GM12878 (cell line): ENCODE measurements around the gene IKZF1. TPM values are rescaled to one million over a fixed set of nuclear protein-coding genes. Genes with fewer than 3 reads are reported as not detected.

ENCODE experiments used
- ATAC-seq: fragments of 200-7000 bp; cut with Tn5 transposase; 3 replicates; pipeline ENCODE4 v1.9.1; 2020; ENCODE audit warnings: mild to moderate bottlenecking, moderate library complexity
- BruUV-seq: library from RNA; stranded (reverse); fragments of 400-500 nt; replicated peaks from 2 replicates; lab custom pipeline; 2021; lab: Mats Ljungman, UMichigan
- CTCF ChIA-PET: fragments of 300-600 bp; sonication (Branson Sonifier 250); formaldehyde crosslinking; extraction: SDS; loops from one replicate; lab custom pipeline; 2021; ENCODE audit warnings: inconsistent platforms; lab: Yijun Ruan, JAX
- POLR2A ChIA-PET: fragments of 350-600 bp; formaldehyde crosslinking; extraction: SDS; loops from one replicate; lab custom pipeline; 2021; ENCODE audit warnings: inconsistent platforms; lab: Charles Lee
- RAD21 ChIA-PET: fragments of 300-600 bp; sonication (Branson Sonifier 250); formaldehyde crosslinking; loops from one replicate; lab custom pipeline; 2023; ENCODE audit warnings: antibody characterized with exemption; ENCODE audit not compliant: unreplicated experiment; lab: Charles Lee
- SMC1A ChIA-PET: fragments of 300-600 bp; sonication (Branson Sonifier 250); formaldehyde crosslinking; loops from one replicate; lab custom pipeline; 2023; ENCODE audit not compliant: unreplicated experiment, uncharacterized antibody; lab: Charles Lee
- DNase-seq: peaks from one replicate; pipeline ENCODE4 v3.0.0-alpha.2; 2011; ENCODE audit warnings: low read depth, low spot score
- FAIRE-seq: peaks from 3 replicates; lab custom pipeline; 2011; peaks lifted over from hg19 to GRCh38; lab: Jason Lieb, UNC
- H2AFZ ChIP-seq: 2 replicates; pipeline ENCODE4 v1.6.0; 2011; ENCODE audit warnings: low read depth, low read length, control low read depth; ENCODE audit not compliant: control insufficient read depth
- H3K27ac ChIP-seq: 2 replicates; pipeline ENCODE4 v1.5.1; 2011; ENCODE audit warnings: control low read depth; ENCODE audit not compliant: control insufficient read depth, insufficient read depth
- H3K27me3 ChIP-seq, 2 experiments: replicated peaks in 1 of 2; 2 replicates each; pipeline versions ENCODE4 v1.6.0 to v1.6.1; 2011; ENCODE audit warnings: low read length in 1 of 2; ENCODE audit not compliant: control insufficient read depth in 2 of 2, insufficient read depth in 2 of 2
- H3K36me3 ChIP-seq, 2 experiments: 2 replicates each; pipeline ENCODE4 v1.5.1; 2011; ENCODE audit warnings: low read length in 1 of 2; ENCODE audit not compliant: control insufficient read depth in 2 of 2, insufficient read depth in 2 of 2
- H3K4me1 ChIP-seq: 2 replicates; pipeline ENCODE4 v1.6.1; 2011; ENCODE audit warnings: mild to moderate bottlenecking, low read length, moderate library complexity, mixed read lengths; ENCODE audit not compliant: control insufficient read depth, insufficient read depth
- H3K4me2 ChIP-seq: 2 replicates; pipeline ENCODE4 v1.6.0; 2011; ENCODE audit warnings: control low read depth; ENCODE audit not compliant: control insufficient read depth, insufficient read depth
- H3K4me3 ChIP-seq: fragments of 200-600 bp; sonication (generic); 2 replicates; pipeline ENCODE4 v1.5.1; 2016
- H3K79me2 ChIP-seq: 2 replicates; pipeline ENCODE4 v1.6.0; 2011; ENCODE audit warnings: low read length; ENCODE audit not compliant: control insufficient read depth, insufficient read depth
- H3K9ac ChIP-seq: 2 replicates; pipeline ENCODE4 v1.8.0; 2011; ENCODE audit warnings: low read length, control low read depth, mixed read lengths; ENCODE audit not compliant: control insufficient read depth, insufficient read depth
- H3K9me3 ChIP-seq: replicated peaks from 3 replicates; pipeline ENCODE4 v1.5.1; 2011; ENCODE audit warnings: mild to moderate bottlenecking, low read length; ENCODE audit not compliant: control insufficient read depth, insufficient read depth
- H4K20me1 ChIP-seq: 2 replicates; pipeline ENCODE4 v1.6.0; 2011; ENCODE audit not compliant: control insufficient read depth, insufficient read depth
- CBX5 ChIP-seq: sonication (generic); IDR thresholded peaks from 2 replicates; pipeline ENCODE4 v1.6.1; 2016; ENCODE audit warnings: low read depth, moderate library complexity, mild to moderate bottlenecking, inconsistent platforms
- CHD2 ChIP-seq: IDR thresholded peaks from 2 replicates; pipeline ENCODE4 v1.6.1; 2011; ENCODE audit warnings: low read depth, low read length, improper control_type of control experiment, borderline replicate concordance
- DPF2 ChIP-seq: fragments of 450-650 bp; IDR thresholded peaks from 2 replicates; pipeline ENCODE4 v1.6.1; 2017; ENCODE audit warnings: mild to moderate bottlenecking
- IRF4 ChIP-seq: IDR thresholded peaks from 2 replicates; pipeline ENCODE4 v1.6.1; 2011; ENCODE audit warnings: low read depth, low read length
- KLF5 ChIP-seq: fragments of 450-650 bp; IDR thresholded peaks from 2 replicates; pipeline ENCODE4 v1.6.1; 2014; ENCODE audit warnings: mild to moderate bottlenecking; ENCODE audit not compliant: partially characterized antibody
- MXI1 ChIP-seq: fragments of 150-350 bp; IDR thresholded peaks from 2 replicates; pipeline ENCODE4 v1.6.1; 2011; ENCODE audit warnings: low read depth, mild to moderate bottlenecking, inconsistent platforms, low read length, improper control_type of control experiment
- NFIC ChIP-seq: IDR thresholded peaks from 2 replicates; pipeline ENCODE4 v1.6.1; 2012; ENCODE audit warnings: low read depth, mild to moderate bottlenecking, inconsistent platforms, low read length, moderate library complexity
- NFYB ChIP-seq: IDR thresholded peaks from 2 replicates; pipeline ENCODE4 v1.6.1; 2011; ENCODE audit warnings: low read depth, mild to moderate bottlenecking, low read length, improper control_type of control experiment, moderate library complexity; ENCODE audit not compliant: insufficient read depth
- NR2C2 ChIP-seq: IDR thresholded peaks from 2 replicates; pipeline ENCODE4 v1.6.1; 2011; ENCODE audit warnings: borderline replicate concordance, low read depth; ENCODE audit not compliant: control insufficient read depth, insufficient read length
- PAX5 ChIP-seq: IDR thresholded peaks from 2 replicates; pipeline ENCODE4 v1.6.1; 2011; ENCODE audit warnings: low read depth, low read length, borderline replicate concordance
- RFX5 ChIP-seq: IDR thresholded peaks from 2 replicates; pipeline ENCODE4 v1.6.1; 2011; ENCODE audit warnings: low read depth, low read length, improper control_type of control experiment
- TCF12 ChIP-seq: IDR thresholded peaks from 2 replicates; pipeline ENCODE4 v1.6.1; 2011; ENCODE audit warnings: low read depth, mild to moderate bottlenecking, low read length
- USF1 ChIP-seq: IDR thresholded peaks from 2 replicates; pipeline ENCODE4 v1.6.1; 2011; ENCODE audit warnings: borderline replicate concordance, low read depth, mild to moderate bottlenecking, moderate library complexity, mixed read lengths, low read length; ENCODE audit not compliant: insufficient read depth; ENCODE audit errors: extremely low read length
- ZNF24 ChIP-seq: fragments of 450-650 bp; IDR thresholded peaks from 2 replicates; pipeline ENCODE4 v1.6.1; 2017; ENCODE audit warnings: antibody characterized with exemption, mild to moderate bottlenecking
- WGBS: methylation state at CpG from one replicate; pipeline ENCODE4 v1.1.6; 2016; ENCODE audit warnings: low lambda C conversion rate; ENCODE audit not compliant: insufficient replicate concordance, insufficient coverage; ENCODE audit errors: missing lambda C conversion rate; 5-methylcytosine and 5-hydroxymethylcytosine counted together
- in situ Hi-C: fragments of 300-500 bp; cut with MboI; formaldehyde crosslinking; loops from 9 replicates; pipeline ENCODE4 v1.14.3; 2018; ENCODE audit warnings: mixed read lengths
- intact Hi-C: fragments of 100-400 bp; cut with micrococcal nuclease; formaldehyde crosslinking; loops from one replicate; pipeline ENCODE4 v1.14.2; 2022; ENCODE audit not compliant: unreplicated experiment
- polyA plus RNA-seq, 11 experiments: library from polyadenylated mRNA; depleted of rRNA in 4 of 11; unstranded in 6 of 11; stranded (reverse) in 5 of 11; fragments of >200 nt; fragmentation: Nextera tagmentation in 4 of 11; fragmentation: Illumina TruSeq in 1 of 11; extraction: Ambion mirVana in 4 of 11; extraction: Trizol in 1 of 11; gene quantifications; 1 replicate in 1 of 11; 2 replicates in 10 of 11; pipeline versions ENCODE4 v1.2.1 to v1.2.3, GENCODE V29; 2011 to 2016; ENCODE audit warnings: inconsistent platforms in 2 of 11, missing spikeins in 2 of 11, low read depth in 1 of 11
- total RNA-seq, 4 experiments: library from RNA; depleted of rRNA in 3 of 4; stranded (reverse); fragments of >200 nt in 3 of 4; fragmentation: Illumina TruSeq in 1 of 4; extraction: Trizol in 1 of 4; gene quantifications; 2 replicates each; pipeline versions ENCODE4 v1.2.1 to v1.2.3, GENCODE V29; 2013 to 2021
- TF ChIP-seq, protein P1 (sequence below): fragments of 450-650 bp; IDR thresholded peaks from 2 replicates; pipeline ENCODE4 v1.6.1; 2017; ENCODE audit warnings: antibody characterized with exemption, mild to moderate bottlenecking, moderate library complexity

IKZF1 gene
- total and polyA plus RNA-seq, 10 of the 15 experiments (the other 5 are each of a cell fraction or from before 2014, with no cell fraction given) = 27.2 to 125 (median 71.6) TPM

GRCh38 chr7:50372923-50373322 is 68.4 kb downstream of the IKZF1 start:
- DNase-seq (no peak), FAIRE-seq (no peak), ATAC-seq (no peak)
- BruUV-seq = no TSS peak
- POLR2A ChIA-PET = no interaction called here
- Histone ChIP-seq H3K36me3 (peaks cover 8 to 21% of the 10 kb centered on the region in 2 experiments; a peak in 3 of 4 replicates), H3K27ac (no peak overlapping the region), H3K27me3 (no peaks in the 10 kb centered on the region), H3K4me3 (no peak overlapping the region), H3K9ac (no peak overlapping the region), H3K4me2 (no peak overlapping the region), H3K9me3 (peaks cover 3% of the 10 kb centered on the region; the same call in 2 of the 3 replicates), H3K79me2 (no peaks in the 10 kb centered on the region; the same call in 1 of the 2 replicates), H3K4me1 (peaks cover 18% of the 10 kb centered on the region), H4K20me1 (no peaks in the 10 kb centered on the region), H2AFZ (no peak overlapping the region)
- RAD21 ChIA-PET = interaction anchor here (10.0 kb wide), 1 partner anchor 168 kb away, joined by 124 read pairs; no protein-coding TSS in a partner anchor
- TF ChIP-seq NFIC = no peak
- no peak for TF ChIP-seq DPF2
- no peak for TF ChIP-seq NR2C2
- no peak for TF ChIP-seq USF1
- TF ChIP-seq MXI1 = no peak
- no peak for TF ChIP-seq TCF12
- no peak for TF ChIP-seq CHD2
- TF ChIP-seq RFX5 = no peak
- TF ChIP-seq KLF5 = no peak
- no peak for TF ChIP-seq PAX5
- TF ChIP-seq NFYB = no peak
- TF ChIP-seq IRF4 = no peak
- no peak for TF ChIP-seq CBX5
- no peak for TF ChIP-seq ZNF24
- TF ChIP-seq, protein P1, sequence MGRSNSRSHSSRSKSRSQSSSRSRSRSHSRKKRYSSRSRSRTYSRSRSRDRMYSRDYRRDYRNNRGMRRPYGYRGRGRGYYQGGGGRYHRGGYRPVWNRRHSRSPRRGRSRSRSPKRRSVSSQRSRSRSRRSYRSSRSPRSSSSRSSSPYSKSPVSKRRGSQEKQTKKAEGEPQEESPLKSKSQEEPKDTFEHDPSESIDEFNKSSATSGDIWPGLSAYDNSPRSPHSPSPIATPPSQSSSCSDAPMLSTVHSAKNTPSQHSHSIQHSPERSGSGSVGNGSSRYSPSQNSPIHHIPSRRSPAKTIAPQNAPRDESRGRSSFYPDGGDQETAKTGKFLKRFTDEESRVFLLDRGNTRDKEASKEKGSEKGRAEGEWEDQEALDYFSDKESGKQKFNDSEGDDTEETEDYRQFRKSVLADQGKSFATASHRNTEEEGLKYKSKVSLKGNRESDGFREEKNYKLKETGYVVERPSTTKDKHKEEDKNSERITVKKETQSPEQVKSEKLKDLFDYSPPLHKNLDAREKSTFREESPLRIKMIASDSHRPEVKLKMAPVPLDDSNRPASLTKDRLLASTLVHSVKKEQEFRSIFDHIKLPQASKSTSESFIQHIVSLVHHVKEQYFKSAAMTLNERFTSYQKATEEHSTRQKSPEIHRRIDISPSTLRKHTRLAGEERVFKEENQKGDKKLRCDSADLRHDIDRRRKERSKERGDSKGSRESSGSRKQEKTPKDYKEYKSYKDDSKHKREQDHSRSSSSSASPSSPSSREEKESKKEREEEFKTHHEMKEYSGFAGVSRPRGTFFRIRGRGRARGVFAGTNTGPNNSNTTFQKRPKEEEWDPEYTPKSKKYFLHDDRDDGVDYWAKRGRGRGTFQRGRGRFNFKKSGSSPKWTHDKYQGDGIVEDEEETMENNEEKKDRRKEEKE = no peak
- SMC1A ChIA-PET = interaction anchor here (0.6 to 10.5 kb wide), 5 partner anchors 34 to 164 kb away, joined by 3 to 274 read pairs (median 4); no protein-coding TSS in a partner anchor
- in situ Hi-C loops (loop anchor here (5.0 kb wide), 1 partner anchor 171 kb away; no protein-coding TSS in a partner anchor), intact Hi-C loops (no loop called here)
- CTCF ChIA-PET = interaction anchor here (1.1 to 1.8 kb wide), 2 partner anchors 45 to 168 kb away, joined by 5 to 7 read pairs; no protein-coding TSS in a partner anchor
- 42% methylated on average over 4 of the region's 4 CpGs for WGBS
